NCI-H2171 (cell line): ENCODE results near the gene PRKN.
A peak's percentile ranks its signal among the peaks of the same experiment; 100 is the strongest.

Experiments used
- DNase-seq: peaks from one replicate; lab custom pipeline; 2025; lab: John Stamatoyannopoulos, UW

PRKN gene

DNA sequence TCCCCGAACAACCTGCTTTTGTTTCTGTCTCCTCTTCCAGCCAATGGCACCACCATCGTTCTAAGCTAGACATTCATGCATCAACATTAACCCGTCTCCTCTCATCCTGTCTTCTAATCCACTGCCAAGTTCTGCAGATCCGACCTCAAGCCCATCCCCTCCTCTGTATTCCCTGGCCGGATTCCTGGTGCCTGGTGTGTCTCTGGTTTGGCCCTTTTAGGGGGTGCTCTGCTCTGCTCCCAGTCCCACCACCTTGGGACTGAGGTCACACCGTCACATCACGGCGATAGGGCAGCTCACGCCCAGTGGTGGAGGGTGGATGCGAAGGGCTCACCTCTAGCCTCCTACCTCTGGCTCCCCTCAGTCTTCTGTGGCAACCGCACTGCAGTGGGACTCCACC, 1351.2 kb downstream of the PRKN start:
- DNase-seq, result no peak

DNA sequence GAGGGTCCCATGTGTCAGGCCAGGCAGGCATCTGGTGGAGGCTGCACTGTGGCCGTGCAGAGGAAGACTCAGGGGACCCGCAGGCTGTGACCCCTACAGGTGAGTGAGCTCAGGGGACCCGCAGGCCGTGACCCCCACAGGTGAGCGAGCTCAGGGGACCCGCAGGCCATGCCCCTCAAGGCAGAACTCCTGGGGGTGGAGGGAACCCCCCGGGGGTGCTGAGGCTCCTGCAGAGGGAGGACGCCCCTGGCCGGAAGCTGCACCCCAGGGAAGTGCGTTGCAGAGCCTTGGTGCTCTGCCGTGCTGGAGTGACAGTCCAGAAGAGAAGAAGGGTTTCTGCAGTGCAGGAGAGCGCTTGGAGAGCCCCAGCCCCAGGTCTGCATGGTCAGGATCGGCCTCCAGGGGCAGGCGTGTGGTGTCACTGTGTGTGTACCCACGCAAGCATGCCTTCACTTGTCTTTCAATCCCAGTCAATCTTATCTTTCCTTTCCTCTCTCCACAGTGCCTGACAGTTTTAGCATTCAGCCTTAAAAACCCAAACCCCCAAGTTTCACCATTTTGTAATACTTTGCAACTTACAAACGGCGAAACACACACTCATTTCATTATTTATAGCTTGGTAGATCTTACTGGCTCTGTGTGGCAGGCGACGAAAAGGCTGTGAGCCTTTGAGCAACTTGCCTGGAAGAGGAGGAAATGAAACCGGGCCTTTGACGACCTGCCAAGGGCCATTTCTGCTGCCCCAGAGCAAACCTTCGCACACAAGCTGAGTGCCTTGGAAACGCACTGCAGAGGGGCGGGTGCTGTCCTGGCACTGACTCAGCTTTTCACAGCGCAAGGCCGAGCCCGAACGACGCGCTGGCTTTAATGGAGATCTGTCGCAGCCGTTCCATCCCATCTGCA, 1352.3 kb downstream of the PRKN start:
- no peak for DNase-seq

DNA sequence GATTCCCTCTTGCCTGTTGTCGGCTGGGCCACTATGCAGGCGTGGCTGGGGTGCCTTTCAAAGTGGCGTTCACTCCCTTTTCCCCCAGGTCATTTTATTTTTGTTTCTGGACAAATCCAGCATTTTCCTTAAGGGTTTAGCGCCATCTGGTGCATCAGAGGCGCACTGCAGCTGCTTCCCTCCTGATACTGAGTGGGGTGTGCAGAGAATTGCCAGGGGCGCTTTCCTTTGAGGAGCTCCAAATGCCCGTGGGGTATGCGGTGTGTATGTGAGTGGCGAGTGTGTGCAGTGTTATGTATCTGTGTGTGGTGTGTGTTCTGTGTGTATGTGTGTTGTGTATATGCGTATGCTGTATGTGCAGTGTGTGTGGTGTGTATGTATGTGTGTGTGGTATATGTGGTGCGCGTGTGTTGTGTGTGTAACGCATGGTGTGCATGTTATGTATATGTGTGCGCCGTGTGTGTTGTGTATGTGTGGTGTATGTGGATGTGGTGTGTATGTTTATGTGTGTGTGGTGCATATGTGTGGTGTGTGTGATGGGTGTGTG, 1353.6 kb downstream of the PRKN start:
- peak; percentile 37 for DNase-seq

DNA sequence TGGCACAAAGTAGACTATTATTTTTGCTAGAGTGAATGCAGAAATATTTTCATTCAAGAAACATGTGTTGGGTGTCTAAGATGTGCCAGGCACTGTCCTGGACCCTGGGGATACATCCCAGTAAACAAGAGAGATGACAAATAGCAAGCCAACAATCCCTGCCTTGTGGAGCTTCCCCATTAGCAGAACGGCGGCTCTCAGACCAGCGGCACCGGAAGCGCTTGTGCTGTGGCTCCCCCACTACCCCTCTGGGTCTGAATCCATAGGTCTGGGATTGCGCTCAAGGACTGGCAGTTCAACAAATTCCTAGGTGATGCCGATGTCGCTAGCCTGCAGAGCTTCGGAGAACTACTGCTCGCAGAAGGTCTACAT, 1355.2 kb downstream of the PRKN start:
- no peak for DNase-seq

DNA sequence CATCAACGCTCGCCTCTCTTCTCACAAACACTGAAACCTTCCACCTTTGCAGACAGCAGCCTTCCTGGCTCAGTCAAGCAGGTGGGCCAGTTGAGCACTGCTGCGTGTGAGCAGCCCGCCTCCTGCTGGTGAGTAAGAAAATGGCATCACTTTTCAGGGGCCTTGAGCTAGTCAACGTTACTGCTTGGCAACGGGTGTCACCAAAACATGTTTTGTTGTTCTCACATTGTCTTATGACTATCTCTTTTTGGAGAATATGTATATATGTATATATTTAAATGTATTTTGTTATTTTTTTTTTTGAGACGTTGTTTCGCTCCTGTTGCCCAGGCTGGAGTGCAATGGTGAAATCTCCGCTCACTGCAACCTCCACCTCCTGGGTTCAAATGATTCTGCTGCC, 1356.7 kb downstream of the PRKN start:
- peak; percentile 56 for DNase-seq

DNA sequence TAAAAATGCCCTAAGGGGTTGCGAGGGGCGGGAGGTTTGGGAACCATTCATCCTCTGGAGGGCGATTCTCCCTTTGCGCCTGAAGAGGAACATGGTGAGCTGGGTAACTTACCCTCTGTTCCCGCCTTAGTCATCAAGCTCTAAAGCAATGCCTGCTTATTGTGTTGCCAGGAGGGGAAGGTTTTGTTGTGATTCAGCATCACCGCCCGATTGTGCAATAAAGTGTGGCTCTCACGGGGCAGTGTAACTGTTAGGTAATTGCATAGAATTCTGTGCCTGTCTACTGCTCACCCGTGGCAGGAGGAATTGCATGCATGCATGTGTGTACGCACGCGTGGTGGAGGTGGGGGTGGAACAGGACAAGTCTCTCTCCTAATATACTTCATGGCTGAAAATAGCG, 1358.2 kb downstream of the PRKN start:
- no peak for DNase-seq

DNA sequence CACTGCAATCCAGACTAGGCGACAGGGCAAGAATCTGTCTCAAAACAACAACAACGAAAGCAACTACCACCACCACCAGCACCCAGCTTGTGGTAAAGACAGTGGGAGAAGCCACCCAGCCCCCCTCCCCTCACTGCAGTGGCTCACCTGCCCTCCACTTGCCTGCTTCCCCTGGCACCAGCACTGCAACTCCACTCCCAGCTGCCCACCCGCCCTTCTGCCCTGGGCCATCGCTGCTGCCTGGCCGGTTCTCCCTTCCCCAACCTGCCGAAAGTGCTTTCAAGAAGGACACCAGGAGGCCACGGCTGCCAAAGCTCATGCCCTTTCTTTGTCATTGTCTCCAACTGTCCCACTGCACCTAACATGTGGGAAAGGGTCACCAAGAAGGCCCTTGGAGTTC, 1359.1 kb downstream of the PRKN start:
- no peak for DNase-seq

DNA sequence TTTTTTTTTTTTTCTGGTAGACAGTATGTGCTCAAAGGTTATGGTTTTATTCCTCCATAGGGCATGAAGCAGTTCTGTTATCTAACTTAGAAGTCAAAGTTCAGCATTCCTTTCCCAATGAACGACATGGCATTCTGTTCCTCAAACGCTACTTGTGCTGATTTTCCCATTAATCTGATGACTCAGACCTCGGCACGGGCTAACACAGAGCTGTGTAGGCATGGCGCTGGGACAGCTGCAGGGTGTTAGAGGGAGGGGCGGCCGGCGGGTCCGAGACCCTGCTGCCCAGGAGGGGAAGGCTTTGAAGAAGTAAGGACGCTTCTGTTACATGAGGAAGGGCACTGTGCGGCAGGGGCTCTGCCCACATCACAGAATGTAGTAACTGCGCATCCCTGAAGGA, 1360.1 kb downstream of the PRKN start:
- no peak for DNase-seq

DNA sequence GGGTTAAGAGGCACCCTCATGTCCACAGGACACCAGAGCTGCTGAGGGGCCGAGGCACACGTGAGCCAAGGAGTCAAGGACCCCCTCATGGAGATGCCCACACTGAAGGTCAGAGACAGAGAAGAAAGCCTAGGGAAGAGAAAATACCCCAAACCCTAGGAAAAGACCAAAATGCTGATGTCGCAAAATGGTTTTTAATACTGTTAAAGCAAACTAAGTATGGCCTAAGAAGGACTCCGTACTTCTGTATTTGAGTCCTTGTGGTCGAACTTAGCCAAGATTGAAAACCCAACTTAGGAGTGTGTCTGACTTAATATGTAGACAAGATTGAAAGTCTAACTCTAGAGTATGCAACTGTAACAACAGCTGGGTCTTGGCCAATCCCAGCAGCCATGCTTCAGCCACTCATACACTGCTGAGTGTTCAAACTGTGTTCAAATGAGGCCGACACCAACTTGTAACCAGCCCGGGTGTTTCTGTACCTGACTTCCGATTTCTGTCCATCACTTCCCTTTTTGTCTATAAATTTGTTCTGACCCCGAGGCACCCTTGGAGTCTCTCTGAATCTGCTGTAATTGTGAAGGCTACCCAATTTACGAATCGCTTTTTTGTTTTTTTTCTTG, 1361.2 kb downstream of the PRKN start:
- DNase-seq, result no peak

DNA sequence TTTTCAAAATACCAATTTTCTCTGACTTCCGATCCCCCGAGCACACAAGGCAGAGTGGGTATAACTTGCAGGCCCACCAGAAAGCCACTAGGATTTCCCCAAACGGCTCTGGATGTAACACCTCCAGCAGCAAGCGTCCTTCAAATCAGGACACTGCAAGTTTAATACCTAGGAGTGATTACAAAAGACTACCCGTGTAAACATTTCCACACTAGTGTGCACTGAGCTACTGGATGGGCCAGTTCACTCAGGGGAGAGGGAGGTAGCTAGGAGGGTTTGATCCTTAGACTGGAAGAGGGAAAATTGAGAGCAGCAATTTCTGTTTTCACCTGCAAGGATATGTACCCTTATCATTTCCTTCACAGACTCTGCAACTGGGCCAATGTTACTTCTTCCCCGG, 1361.9 kb downstream of the PRKN start:
- DNase-seq, result no peak

DNA sequence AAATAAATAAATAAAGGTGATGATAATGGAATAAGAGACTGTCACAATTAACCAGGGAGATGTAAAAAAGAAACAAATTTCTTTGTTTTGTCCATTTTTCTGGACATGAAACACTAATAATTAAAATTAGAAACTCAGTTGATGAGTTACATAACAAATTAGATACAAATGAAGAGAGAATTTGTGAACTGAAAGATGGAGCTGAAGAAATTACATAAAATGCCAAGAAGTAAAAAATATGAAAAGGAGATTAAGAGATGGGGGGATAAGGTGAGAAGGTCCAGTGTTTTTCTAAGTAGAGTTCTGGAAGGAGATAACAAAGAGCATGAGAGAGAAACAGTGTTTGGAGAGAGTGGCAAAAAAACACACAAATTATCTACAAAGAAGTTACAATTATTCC, 1364.3 kb downstream of the PRKN start:
- DNase-seq, result no peak

DNA sequence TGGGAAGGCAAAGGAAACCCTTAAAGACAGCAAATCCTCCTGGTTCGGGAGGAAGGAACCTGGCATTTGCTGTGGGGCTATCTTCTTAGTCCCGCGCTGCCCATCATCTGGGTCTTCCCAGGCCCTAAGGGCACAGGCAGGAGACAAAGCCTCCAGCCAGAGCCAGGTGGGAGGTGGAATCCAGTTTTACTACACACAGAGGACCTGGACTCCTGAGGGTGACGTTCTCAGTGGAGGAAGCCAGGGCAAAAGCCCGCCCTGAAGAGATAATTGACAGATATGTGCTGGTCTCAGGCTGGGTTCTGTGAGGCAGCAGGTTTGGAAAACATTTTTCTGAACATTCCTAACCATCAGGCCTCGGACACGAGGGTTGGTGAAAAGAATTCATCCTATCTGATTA, 1365.3 kb downstream of the PRKN start:
- DNase-seq, result no peak

DNA sequence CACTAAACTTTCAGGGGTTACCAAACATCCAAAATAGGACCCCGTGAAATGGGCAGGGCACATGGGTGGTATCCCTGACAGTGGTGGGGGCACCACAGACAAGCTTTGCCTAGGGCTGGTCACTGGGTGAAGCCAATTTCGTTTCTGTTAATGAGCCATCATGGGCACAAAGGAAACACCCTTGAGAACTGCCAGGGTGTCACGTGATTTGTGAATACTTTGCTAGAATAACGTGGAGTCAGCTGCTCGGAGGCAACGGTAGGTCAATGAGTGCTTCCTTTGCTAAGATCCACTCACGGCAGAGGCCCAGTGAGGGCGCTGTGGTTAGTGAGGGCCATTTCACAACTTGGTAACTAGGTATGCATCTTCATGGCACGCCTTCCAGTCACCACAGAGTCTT, 1366.0 kb downstream of the PRKN start:
- DNase-seq, result no peak

DNA sequence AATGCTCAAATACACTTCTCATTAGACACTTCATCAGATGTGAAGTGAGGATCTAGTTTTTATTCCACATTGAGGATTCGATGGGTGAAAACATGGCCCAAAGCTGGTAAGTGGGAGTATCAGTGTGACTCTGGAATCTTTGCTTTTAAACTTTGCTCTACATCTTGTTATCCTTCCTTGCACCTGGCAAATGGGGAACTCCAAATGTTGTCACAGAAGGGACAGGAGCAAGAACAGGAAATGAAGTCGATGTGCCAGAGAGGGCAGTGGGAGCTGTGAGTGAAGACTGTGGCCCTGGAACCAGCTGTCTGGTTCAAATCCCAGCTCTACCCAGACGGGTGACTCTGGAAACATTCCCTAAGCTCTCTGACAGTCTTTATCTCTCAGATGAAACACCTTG, 1367.0 kb downstream of the PRKN start:
- DNase-seq, result no peak

DNA sequence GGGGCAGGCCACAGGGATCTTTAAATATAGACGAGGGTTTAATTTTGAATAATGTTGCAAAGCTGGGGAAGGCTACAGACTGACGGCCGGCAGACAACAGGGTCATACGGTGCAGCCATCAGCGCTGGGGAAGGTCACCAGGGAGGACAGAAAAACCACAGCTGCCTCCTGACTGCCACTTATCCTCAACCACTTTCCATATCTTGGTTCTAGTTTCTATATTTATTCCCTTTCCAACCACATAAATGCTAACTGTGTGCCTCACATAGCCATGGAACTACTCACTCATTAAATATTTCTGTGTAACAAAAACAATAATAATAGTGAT, 1368.0 kb downstream of the PRKN start:
- no peak for DNase-seq

DNA sequence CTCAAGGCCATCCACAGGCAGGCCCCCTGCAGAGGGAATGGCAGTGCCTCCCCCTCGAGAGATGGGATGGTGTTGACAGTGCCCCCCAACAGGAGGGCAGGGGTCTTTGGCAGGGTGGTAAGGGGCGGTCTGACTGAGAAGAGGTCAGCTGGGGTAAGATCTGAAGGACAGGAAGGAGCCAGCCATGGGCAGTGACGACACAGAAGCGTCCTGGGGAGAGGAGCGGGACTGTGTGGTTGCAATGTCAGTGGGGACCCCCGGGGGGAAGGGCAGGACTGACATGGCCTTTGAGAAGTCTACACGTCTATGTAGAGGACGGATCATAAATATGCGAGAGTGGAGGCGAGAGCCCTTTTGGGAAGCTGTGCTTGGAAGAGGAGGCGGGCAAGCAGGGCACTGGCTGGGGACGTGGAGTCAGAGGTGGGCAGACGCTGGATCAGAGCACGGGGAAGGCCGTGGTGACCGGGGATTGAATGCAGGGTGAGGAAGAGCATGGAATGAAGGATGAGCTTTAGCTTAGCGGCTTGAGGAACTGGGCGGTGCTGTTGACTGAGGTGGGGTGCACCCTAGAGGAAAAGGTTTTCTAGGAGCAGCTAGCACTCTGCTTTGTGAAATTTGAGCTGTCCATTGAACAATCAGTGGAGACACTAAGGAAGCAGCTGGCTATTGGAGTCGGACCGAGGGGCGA, 1371.3 kb downstream of the PRKN start:
- DNase-seq, result no peak

DNA sequence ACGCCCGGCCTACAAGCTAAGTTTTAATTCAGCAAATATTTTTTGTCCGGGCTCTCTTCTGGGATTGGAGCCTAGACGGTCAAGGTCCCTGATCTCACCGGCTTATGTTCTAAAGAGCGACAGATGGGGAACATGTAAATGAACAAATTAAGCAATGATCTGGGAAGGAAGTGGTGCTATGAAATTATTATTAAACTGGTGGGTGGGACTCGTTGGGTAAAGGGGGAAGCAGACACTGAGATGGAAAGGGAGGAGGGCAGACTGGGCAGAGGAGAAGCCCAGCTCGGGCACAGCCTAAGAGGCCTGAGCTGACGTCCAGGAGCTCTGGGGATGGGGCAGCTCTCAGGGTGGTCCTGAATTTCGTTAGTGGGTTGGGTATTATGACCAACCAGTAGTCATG, 1371.9 kb downstream of the PRKN start:
- DNase-seq, result no peak

DNA sequence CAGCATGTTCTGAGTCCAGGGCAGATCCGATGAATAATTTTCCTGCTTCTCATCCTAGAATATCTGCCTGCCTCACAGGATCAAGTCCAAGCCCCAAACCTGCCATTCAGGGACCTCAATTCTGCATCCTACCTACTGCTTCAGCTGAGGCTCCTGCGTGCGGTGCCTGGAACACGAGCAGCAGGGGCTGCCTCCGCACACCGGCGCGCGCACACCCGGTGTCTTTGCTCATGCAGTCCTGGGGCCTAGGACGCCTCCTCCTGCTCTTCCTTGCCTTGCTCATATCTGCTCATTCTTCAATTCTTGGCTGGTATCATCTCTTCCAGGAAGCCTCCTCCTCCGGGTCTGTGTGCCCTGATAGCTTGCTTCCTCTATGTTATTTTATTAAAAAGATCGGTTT, 1372.6 kb downstream of the PRKN start:
- DNase-seq, result no peak

DNA sequence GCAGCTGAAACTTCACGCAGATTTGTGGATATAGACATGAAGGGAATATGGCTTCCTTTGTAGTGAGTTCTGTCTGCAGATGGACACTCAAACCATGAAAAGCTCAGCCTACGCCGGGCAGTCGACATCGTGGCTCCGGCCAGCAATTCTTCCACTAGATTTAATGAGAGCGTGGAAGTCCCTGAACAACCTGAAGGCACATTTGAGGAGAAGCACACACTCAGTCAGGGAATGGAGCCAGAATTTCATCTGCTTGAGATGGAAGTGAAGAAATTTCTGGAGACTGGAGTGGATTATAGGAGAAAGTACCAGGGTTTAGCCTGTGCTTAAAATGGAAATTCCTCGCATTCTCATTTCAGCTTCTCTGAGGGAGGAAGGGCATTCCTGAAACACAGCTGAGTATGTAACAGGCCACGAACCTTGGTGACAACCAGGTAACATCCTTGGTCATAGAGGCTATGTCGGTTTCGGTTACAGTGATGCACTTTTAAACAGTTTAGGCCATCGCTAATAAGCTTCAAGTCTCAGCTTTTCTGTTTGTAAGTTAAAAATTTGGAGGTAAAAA, 1373.2 kb downstream of the PRKN start:
- DNase-seq, result no peak

DNA sequence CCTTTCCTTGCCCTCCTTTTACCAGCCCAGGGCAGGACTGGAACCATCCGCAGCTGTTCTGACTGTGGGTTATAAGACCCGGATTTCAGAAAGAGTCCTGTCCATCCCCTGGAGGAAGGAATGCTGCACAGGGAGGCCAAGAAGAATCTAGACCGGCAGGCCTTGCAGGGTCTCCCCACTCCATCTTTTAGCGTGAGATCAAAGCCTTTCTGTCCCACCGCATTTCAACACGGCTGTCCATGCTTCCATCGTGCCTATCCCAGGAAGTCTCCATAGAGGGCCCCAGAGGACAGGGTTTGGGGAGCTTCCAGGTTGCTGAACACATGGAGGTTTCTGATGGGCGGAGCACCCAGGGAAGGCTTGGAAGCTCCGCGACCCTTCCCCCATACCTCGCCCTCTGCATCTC, 1374.4 kb downstream of the PRKN start:
- no peak for DNase-seq

DNA sequence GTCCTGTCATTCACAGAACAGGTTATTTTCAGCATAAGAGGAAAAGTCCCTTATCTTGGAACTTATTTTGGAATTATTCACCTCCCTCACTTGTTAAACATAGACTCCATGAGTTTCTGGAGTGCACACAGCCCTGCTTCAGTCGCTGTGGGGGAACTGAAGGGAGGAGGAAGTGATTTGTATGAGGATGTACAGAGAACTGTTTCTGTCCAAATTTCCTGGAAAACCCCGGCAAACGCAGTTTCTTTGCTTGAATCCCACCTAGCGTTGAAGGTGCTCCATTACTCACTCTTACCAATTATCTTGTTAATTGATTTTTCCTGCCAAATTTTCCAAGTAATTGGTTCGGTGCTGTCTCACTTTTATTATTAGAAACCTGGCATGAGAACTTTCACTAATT, 1375.7 kb downstream of the PRKN start:
- DNase-seq, result no peak

DNA sequence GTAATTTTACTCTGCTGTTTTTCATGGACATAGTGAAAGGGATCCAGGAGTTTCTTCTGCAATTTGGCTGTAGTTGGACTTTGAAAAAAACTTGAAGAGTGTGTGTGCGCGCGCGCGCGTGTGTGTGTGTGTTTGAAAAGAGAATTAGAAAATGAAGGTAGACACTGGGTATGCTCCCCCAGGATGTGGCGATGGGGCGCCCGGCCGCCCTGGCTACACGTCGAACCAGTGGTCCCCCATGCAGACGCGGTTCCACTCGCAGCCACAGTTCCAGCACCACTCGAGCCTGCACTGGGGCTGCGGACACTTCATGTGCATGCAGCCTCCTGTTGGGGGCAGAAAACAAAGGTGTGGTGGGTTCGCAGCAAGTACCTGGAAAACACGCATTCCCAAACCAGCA, 1377.7 kb downstream of the PRKN start:
- no peak for DNase-seq

DNA sequence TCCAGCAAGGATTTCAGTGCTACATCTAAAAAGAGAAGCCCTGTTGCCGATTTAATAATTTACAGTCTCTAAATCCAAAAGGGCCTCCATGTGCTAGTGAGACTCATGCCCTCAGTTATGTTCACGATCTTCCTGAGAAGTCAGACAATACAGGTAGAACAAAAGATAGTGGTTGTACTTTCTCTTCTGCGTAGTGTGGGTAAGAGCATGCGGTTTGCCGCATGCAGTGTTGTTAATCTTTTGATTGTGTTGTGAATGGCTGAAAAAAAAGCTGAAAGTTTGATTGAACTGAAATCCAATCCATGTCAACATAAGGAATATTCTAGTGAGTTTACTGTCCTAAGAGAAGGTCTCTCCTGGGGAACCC, 1379.0 kb downstream of the PRKN start:
- DNase-seq, result no peak
